ENCODE results near the gene COA1.

The COA1 gene

GRCh38 chr7:43656997-43657396, 72.3 kb downstream of the COA1 start:
- Histone ChIP-seq H4K8ac (ENCODE audit: low read length) (no peak overlapping the region), H2BK120ac (ENCODE audit: low read depth, low read length) (no peak overlapping the region), H3K4me2 (ENCODE audit: low read length, poor library complexity, severe bottlenecking) (no peak overlapping the region), H3K27ac (ENCODE audit: low read length, poor library complexity, severe bottlenecking) (no peak overlapping the region), H3K9me3 (ENCODE audit: control insufficient read depth, low read length) (no peaks in the 10 kb centered on the region), H3K4me3 (ENCODE audit: insufficient read depth in 1 of 2, low read depth in 1 of 2, low read length in 2 of 2) (no peak overlapping the region), H2AK5ac (ENCODE audit: low read length, severe bottlenecking) (no peak overlapping the region), H3K27me3 (ENCODE audit: control insufficient read depth in 1 of 2, insufficient read depth in 1 of 2, low read length in 2 of 2) (no peaks in the 10 kb centered on the region), H2BK5ac (ENCODE audit: low read depth, low read length, poor library complexity, severe bottlenecking) (no peak overlapping the region), H2AFZ (ENCODE audit: low read depth, low read length) (no peak overlapping the region), H3K18ac (ENCODE audit: low read depth in 1 of 2, low read length in 2 of 2) (no peak overlapping the region), H3K14ac (ENCODE audit: low read length in 2 of 2) (no peak overlapping the region), H3K23ac (ENCODE audit: low read length in 2 of 2) (no peak overlapping the region), H3K36me3 (ENCODE audit: control insufficient read depth in 1 of 2, insufficient read depth in 2 of 2, low read depth in 1 of 2, low read length in 2 of 2) (no peaks in the 10 kb centered on the region), H3K4ac (ENCODE audit: low read depth in 1 of 2, low read length in 2 of 2) (no peak overlapping the region), H2BK15ac (ENCODE audit: low read depth, poor library complexity, severe bottlenecking) (no peak overlapping the region), H4K91ac (ENCODE audit: low read length) (no peak overlapping the region), H3K9ac (ENCODE audit: low read length) (no peak overlapping the region), H3K4me1 (ENCODE audit: control insufficient read depth, insufficient read depth, low read depth, low read length) (peaks cover 5% of the 10 kb centered on the region), H3K79me1 (replicated peaks; ENCODE audit: low read length, poor library complexity, severe bottlenecking) (peaks cover 18% of the 10 kb centered on the region), H2BK12ac (ENCODE audit: low read length in 2 of 2) (no peak overlapping the region)
- WGBS, result 100% methylated on average over 1 of the region's 2 CpGs
- no peak for DNase-seq

GRCh38 chr7:43655584-43655983, 73.7 kb downstream of the COA1 start:
- Histone ChIP-seq H2BK120ac (ENCODE audit: low read depth, low read length) (no peak overlapping the region), H3K4me1 (ENCODE audit: control insufficient read depth, insufficient read depth, low read depth, low read length) (peaks cover 14% of the 10 kb centered on the region), H2BK5ac (ENCODE audit: low read depth, low read length, poor library complexity, severe bottlenecking) (no peak overlapping the region), H3K4ac (ENCODE audit: low read depth in 1 of 2, low read length in 2 of 2) (no peak overlapping the region), H4K8ac (ENCODE audit: low read length) (peak overlapping the region; percentile 51), H3K4me2 (ENCODE audit: low read length, poor library complexity, severe bottlenecking) (no peak overlapping the region), H3K27ac (ENCODE audit: low read length, poor library complexity, severe bottlenecking) (no peak overlapping the region), H2BK15ac (ENCODE audit: low read depth, poor library complexity, severe bottlenecking) (no peak overlapping the region), H3K9ac (ENCODE audit: low read length) (no peak overlapping the region), H4K91ac (ENCODE audit: low read length) (no peak overlapping the region), H3K4me3 (ENCODE audit: insufficient read depth in 1 of 2, low read depth in 1 of 2, low read length in 2 of 2) (no peak overlapping the region), H3K23ac (ENCODE audit: low read length in 2 of 2) (no peak overlapping the region), H2AK5ac (ENCODE audit: low read length, severe bottlenecking) (peak overlapping the region; percentile 81), H2BK12ac (ENCODE audit: low read length in 2 of 2) (no peak overlapping the region), H3K18ac (ENCODE audit: low read depth in 1 of 2, low read length in 2 of 2) (peak overlapping the region in 1 of 2 experiments; percentile 52), H3K14ac (ENCODE audit: low read length in 2 of 2) (no peak overlapping the region), H2AFZ (ENCODE audit: low read depth, low read length) (no peak overlapping the region), H3K27me3 (ENCODE audit: control insufficient read depth in 1 of 2, insufficient read depth in 1 of 2, low read length in 2 of 2) (no peaks in the 10 kb centered on the region), H3K36me3 (ENCODE audit: control insufficient read depth in 1 of 2, insufficient read depth in 2 of 2, low read depth in 1 of 2, low read length in 2 of 2) (no peaks in the 10 kb centered on the region), H3K9me3 (ENCODE audit: control insufficient read depth, low read length) (no peaks in the 10 kb centered on the region), H3K79me1 (replicated peaks; ENCODE audit: low read length, poor library complexity, severe bottlenecking) (peaks cover 22% of the 10 kb centered on the region)
- WGBS, result 97% methylated on average over 2 of the region's 3 CpGs
- no peak for DNase-seq

- DNase-seq, result no peak
- H3K4ac ChIP-seq (ENCODE audit: low read depth in 1 of 2, low read length in 2 of 2), result peak overlapping the region in 1 of 2 experiments; percentile 61
- H3K4me3 ChIP-seq (ENCODE audit: insufficient read depth in 1 of 2, low read depth in 1 of 2, low read length in 2 of 2), result peak overlapping the region in 1 of 2 experiments; percentile 1
- no peak overlapping the region for H3K14ac ChIP-seq (ENCODE audit: low read length in 2 of 2)
- H3K4me2 ChIP-seq (ENCODE audit: low read length, poor library complexity, severe bottlenecking), result no peak overlapping the region
- H2BK120ac ChIP-seq (ENCODE audit: low read depth, low read length), result no peak overlapping the region
- H3K27me3 ChIP-seq (ENCODE audit: control insufficient read depth in 1 of 2, insufficient read depth in 1 of 2, low read length in 2 of 2), result no peaks in the 10 kb centered on the region
- no peak overlapping the region for H4K8ac ChIP-seq (ENCODE audit: low read length)
- H2AFZ ChIP-seq (ENCODE audit: low read depth, low read length), result no peak overlapping the region
- no peak overlapping the region for H2AK5ac ChIP-seq (ENCODE audit: low read length, severe bottlenecking)
- peak overlapping the region in 1 of 2 experiments; percentile 60 for H3K18ac ChIP-seq (ENCODE audit: low read depth in 1 of 2, low read length in 2 of 2)
- H2BK12ac ChIP-seq (ENCODE audit: low read length in 2 of 2), result peak overlapping the region in 1 of 2 experiments; percentile 66
- H3K23ac ChIP-seq (ENCODE audit: low read length in 2 of 2), result no peak overlapping the region
- H3K9me3 ChIP-seq (ENCODE audit: control insufficient read depth, low read length), result no peaks in the 10 kb centered on the region
- H3K4me1 ChIP-seq (ENCODE audit: control insufficient read depth, insufficient read depth, low read depth, low read length), result peaks cover 17% of the 10 kb centered on the region
- WGBS, result 97% methylated on average over 2 of the region's 4 CpGs
- no peak overlapping the region for H2BK15ac ChIP-seq (ENCODE audit: low read depth, poor library complexity, severe bottlenecking)
- H3K36me3 ChIP-seq (ENCODE audit: control insufficient read depth in 1 of 2, insufficient read depth in 2 of 2, low read depth in 1 of 2, low read length in 2 of 2), result no peaks in the 10 kb centered on the region
- no peak overlapping the region for H4K91ac ChIP-seq (ENCODE audit: low read length)
- no peak overlapping the region for H3K27ac ChIP-seq (ENCODE audit: low read length, poor library complexity, severe bottlenecking)
- no peak overlapping the region for H2BK5ac ChIP-seq (ENCODE audit: low read depth, low read length, poor library complexity, severe bottlenecking)
- peaks cover 20% of the 10 kb centered on the region for H3K79me1 ChIP-seq (replicated peaks; ENCODE audit: low read length, poor library complexity, severe bottlenecking)
- no peak overlapping the region for H3K9ac ChIP-seq (ENCODE audit: low read length)
Measured at GRCh38 chr7:43653891-43654504, 75.3 kb downstream of the COA1 start.

GRCh38 chr7:43653466-43653865, 75.9 kb downstream of the COA1 start:
- no peak overlapping the region for H2BK15ac ChIP-seq (ENCODE audit: low read depth, poor library complexity, severe bottlenecking)
- H3K36me3 ChIP-seq (ENCODE audit: control insufficient read depth in 1 of 2, insufficient read depth in 2 of 2, low read depth in 1 of 2, low read length in 2 of 2), result no peaks in the 10 kb centered on the region
- no peaks in the 10 kb centered on the region for H3K9me3 ChIP-seq (ENCODE audit: control insufficient read depth, low read length)
- H3K27ac ChIP-seq (ENCODE audit: low read length, poor library complexity, severe bottlenecking), result no peak overlapping the region
- no peak overlapping the region for H2BK120ac ChIP-seq (ENCODE audit: low read depth, low read length)
- H2AFZ ChIP-seq (ENCODE audit: low read depth, low read length), result no peak overlapping the region
- H4K91ac ChIP-seq (ENCODE audit: low read length), result no peak overlapping the region
- peaks cover 16% of the 10 kb centered on the region for H3K4me1 ChIP-seq (ENCODE audit: control insufficient read depth, insufficient read depth, low read depth, low read length)
- H3K14ac ChIP-seq (ENCODE audit: low read length in 2 of 2), result no peak overlapping the region
- no peak overlapping the region for H3K23ac ChIP-seq (ENCODE audit: low read length in 2 of 2)
- no peak overlapping the region for H3K9ac ChIP-seq (ENCODE audit: low read length)
- no peak overlapping the region for H4K8ac ChIP-seq (ENCODE audit: low read length)
- no peak overlapping the region for H2AK5ac ChIP-seq (ENCODE audit: low read length, severe bottlenecking)
- H3K27me3 ChIP-seq (ENCODE audit: control insufficient read depth in 1 of 2, insufficient read depth in 1 of 2, low read length in 2 of 2), result no peaks in the 10 kb centered on the region
- DNase-seq, result no peak
- H2BK5ac ChIP-seq (ENCODE audit: low read depth, low read length, poor library complexity, severe bottlenecking), result no peak overlapping the region
- no peak overlapping the region for H2BK12ac ChIP-seq (ENCODE audit: low read length in 2 of 2)
- no peak overlapping the region for H3K4me2 ChIP-seq (ENCODE audit: low read length, poor library complexity, severe bottlenecking)
- no peak overlapping the region for H3K4me3 ChIP-seq (ENCODE audit: insufficient read depth in 1 of 2, low read depth in 1 of 2, low read length in 2 of 2)
- no peak overlapping the region for H3K4ac ChIP-seq (ENCODE audit: low read depth in 1 of 2, low read length in 2 of 2)
- 100% methylated on average over 3 of the region's 4 CpGs for WGBS
- H3K79me1 ChIP-seq (replicated peaks; ENCODE audit: low read length, poor library complexity, severe bottlenecking), result peaks cover 20% of the 10 kb centered on the region
- H3K18ac ChIP-seq (ENCODE audit: low read depth in 1 of 2, low read length in 2 of 2), result peak overlapping the region in 1 of 2 experiments; percentile 38

Data from mesenchymal stem cell (in vitro differentiated cells and primary cell).